Endothelial cell (in vitro differentiated cells): Measurements from ENCODE around the gene KATNA1. TPM values are rescaled to one million over a fixed set of nuclear protein-coding genes. Genes with fewer than 3 reads are reported as not detected.

Experiments
- DNase-seq: peaks from one replicate; pipeline ENCODE4 v3.0.0; 2021; ENCODE audit warnings: low spot score
- H3K27ac Mint-ChIP-seq: one replicate; pipeline ENCODE4 v1.8.0; 2021; ENCODE audit warnings: mixed read lengths, inconsistent platforms; ENCODE audit not compliant: unreplicated experiment
- H3K27me3 Mint-ChIP-seq: one replicate; pipeline ENCODE4 v1.8.0; 2021; ENCODE audit warnings: mild to moderate bottlenecking, moderate library complexity, mixed read lengths, inconsistent platforms; ENCODE audit not compliant: unreplicated experiment
- H3K36me3 Mint-ChIP-seq: one replicate; pipeline ENCODE4 v1.8.0; 2021; ENCODE audit warnings: mild to moderate bottlenecking, low read depth, mixed read lengths, inconsistent platforms; ENCODE audit not compliant: unreplicated experiment
- H3K4me1 Mint-ChIP-seq: one replicate; pipeline ENCODE4 v1.8.0; 2021; ENCODE audit warnings: mild to moderate bottlenecking, mixed read lengths, inconsistent platforms; ENCODE audit not compliant: unreplicated experiment
- H3K4me3 Mint-ChIP-seq: one replicate; pipeline ENCODE4 v1.8.0; 2021; ENCODE audit warnings: mild to moderate bottlenecking, mixed read lengths, inconsistent platforms; ENCODE audit not compliant: unreplicated experiment
- H3K9me3 Mint-ChIP-seq: one replicate; pipeline ENCODE4 v1.8.0; 2021; ENCODE audit warnings: mixed read lengths, inconsistent platforms; ENCODE audit not compliant: unreplicated experiment
- total RNA-seq: library from RNA; stranded (reverse); fragmentation: NEBNext Ultra II Directional; extraction: Animal tissue kit (Norgen Biotek cat#: 25700); gene quantifications from one replicate; pipeline ENCODE4 v1.2.1, GENCODE V29; 2021; ENCODE audit not compliant: unreplicated experiment
- TF ChIP-seq, protein P1 (sequence below): fragments of 200-600 bp; sonication (generic); IDR thresholded peaks from one replicate; pipeline ENCODE4 v1.5.0; 2021; ENCODE audit warnings: antibody characterized with exemption; ENCODE audit not compliant: unreplicated experiment

The KATNA1 gene
- total RNA-seq, 1 donor from 2014 or later: 12.5 TPM

DNA sequence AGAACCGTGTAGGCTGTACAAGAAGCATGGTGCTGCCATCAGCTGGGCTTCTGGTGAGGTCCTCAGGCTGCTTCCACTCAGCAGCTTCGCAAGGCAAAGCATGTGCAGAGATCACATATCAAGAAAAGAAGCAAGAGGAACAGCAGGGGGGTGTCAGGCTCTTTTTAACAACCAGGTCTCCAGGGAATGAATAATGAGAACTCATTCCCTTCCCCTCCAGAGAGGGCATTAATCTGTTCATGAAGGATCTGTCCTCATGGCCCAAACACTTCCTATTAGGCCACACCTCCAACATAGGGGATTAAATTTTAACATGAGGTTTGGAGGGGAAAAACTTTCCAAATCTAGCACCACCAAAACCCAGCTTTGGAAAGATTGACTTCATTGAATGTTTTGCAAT is 62.4 kb downstream of the KATNA1 start:
- Mint-ChIP-seq H3K27me3 (no peaks in the 10 kb centered on the region), H3K4me3 (no peak overlapping the region), H3K27ac (no peak overlapping the region), H3K9me3 (no peaks in the 10 kb centered on the region), H3K4me1 (no peaks in the 10 kb centered on the region), H3K36me3 (peaks cover 25% of the 10 kb centered on the region)
- TF ChIP-seq, protein P1, sequence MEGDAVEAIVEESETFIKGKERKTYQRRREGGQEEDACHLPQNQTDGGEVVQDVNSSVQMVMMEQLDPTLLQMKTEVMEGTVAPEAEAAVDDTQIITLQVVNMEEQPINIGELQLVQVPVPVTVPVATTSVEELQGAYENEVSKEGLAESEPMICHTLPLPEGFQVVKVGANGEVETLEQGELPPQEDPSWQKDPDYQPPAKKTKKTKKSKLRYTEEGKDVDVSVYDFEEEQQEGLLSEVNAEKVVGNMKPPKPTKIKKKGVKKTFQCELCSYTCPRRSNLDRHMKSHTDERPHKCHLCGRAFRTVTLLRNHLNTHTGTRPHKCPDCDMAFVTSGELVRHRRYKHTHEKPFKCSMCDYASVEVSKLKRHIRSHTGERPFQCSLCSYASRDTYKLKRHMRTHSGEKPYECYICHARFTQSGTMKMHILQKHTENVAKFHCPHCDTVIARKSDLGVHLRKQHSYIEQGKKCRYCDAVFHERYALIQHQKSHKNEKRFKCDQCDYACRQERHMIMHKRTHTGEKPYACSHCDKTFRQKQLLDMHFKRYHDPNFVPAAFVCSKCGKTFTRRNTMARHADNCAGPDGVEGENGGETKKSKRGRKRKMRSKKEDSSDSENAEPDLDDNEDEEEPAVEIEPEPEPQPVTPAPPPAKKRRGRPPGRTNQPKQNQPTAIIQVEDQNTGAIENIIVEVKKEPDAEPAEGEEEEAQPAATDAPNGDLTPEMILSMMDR: no peak
- no peak for DNase-seq

DNA sequence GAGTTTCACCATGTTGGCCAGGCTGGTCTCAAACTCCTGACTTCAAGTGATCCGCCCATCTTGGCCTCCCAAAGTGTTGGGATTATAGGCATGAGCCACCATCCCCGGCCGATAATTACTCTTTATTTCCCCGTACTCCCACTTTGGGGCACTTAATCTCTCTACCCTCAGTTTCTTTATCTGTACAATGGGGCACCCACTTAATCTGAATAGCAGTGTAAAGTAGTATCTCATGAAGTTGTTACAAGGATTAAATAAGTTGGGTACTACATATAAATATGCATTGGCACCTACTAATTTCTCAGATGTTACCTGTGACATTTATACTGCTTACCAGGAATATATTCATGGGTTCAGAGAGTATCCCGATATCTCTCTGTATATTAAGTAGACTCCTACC is 67.2 kb downstream of the KATNA1 start:
- Mint-ChIP-seq H3K4me3 (no peak overlapping the region), H3K36me3 (peaks cover 28% of the 10 kb centered on the region), H3K27me3 (no peaks in the 10 kb centered on the region), H3K4me1 (no peaks in the 10 kb centered on the region), H3K27ac (no peak overlapping the region), H3K9me3 (no peaks in the 10 kb centered on the region)
- no peak for DNase-seq
- TF ChIP-seq, protein P1: no peak

DNA sequence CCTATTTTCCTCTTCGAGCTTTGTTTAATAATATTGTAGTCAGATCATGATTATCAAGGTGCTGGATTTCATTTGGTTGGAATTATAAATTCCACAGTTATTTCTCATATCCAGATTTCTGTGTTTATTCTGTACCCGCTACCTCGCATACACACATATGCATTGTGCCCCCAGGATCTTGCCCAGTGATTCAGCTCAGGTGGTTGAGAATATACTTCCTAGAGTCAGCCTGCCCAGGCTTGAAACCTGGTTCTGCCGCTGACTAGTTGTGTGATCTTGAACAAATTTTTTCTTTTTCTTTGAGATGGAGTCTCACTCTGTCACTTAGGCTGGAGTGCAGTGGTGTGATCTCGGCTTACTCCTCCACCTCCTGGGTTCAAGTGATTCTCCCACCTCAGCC is 67.6 kb downstream of the KATNA1 start:
- DNase-seq: no peak
- Mint-ChIP-seq H3K27me3 (no peaks in the 10 kb centered on the region), H3K27ac (no peak overlapping the region), H3K36me3 (peaks cover 23% of the 10 kb centered on the region), H3K9me3 (no peaks in the 10 kb centered on the region), H3K4me3 (no peak overlapping the region), H3K4me1 (no peaks in the 10 kb centered on the region)
- TF ChIP-seq, protein P1: no peak

DNA sequence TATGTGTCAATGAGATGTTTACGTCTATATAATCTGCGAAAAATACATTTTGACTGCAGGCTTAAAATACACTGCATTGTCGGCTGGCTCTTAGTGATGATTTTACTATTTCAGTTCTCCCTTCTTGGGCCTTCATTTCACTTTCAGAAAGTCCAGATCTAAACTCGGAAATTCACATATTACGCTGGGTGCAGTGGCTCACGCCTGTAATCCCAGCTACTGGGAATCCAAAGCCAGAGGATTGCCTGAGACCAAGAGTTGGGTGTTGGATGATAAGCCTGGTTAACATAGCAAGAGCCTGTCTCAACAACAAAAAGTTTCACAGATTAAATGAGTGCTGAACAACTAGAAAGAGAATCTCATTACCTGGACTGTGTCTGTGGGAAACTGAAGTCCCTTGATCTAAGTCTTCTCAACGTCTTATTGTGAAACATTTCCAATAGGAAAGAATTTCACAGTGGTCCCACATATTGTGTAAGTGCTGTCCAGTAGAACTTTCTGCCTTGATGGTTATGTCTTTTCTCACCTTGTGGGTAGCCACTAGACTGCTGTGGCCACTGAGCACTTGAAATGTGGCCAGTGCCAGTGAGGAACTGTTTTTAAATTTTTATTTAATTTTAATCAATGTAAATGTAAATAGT is 80.4 kb downstream of the KATNA1 start:
- Mint-ChIP-seq H3K4me3 (peak overlapping the region; percentile 48), H3K4me1 (peaks cover 3% of the 10 kb centered on the region)
- no peak for DNase-seq

DNA sequence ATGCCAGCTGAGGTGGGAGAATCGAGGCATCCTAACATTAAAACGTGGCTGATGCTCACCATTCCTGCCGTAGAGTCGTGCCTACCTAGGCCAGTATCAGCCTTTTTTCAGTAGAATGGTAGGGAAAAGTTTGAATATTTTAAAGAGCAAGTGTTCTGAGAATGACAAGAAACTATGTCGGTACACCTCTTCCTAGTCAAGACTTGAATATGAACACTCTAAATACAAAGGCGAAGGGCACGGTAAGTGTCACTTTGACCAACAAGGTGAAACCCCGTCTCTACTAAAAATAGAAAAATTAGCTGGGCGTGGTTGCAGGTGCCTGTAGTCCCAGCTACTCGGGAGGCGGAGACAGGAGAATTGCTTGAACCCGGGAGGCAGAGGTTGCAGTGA is 81.3 kb downstream of the KATNA1 start:
- Mint-ChIP-seq H3K27me3 (peaks cover 2% of the 10 kb centered on the region), H3K27ac (no peak overlapping the region), H3K4me3 (peak overlapping the region; percentile 93), H3K9me3 (no peaks in the 10 kb centered on the region), H3K36me3 (no peaks in the 10 kb centered on the region), H3K4me1 (peaks cover 3% of the 10 kb centered on the region)
- TF ChIP-seq, protein P1: no peak
- no peak for DNase-seq

More for the DNA sequence above, 80.4 kb downstream of the KATNA1 start:
- Mint-ChIP-seq H3K9me3 (no peaks in the 10 kb centered on the region), H3K27ac (no peak overlapping the region), H3K27me3 (peaks cover 2% of the 10 kb centered on the region), H3K36me3 (no peaks in the 10 kb centered on the region)
- TF ChIP-seq, protein P1: no peak
